GM19397 (cell line): Measurements from ENCODE around the gene HACD1.

ENCODE experiments used
- ATAC-seq: cut with Tn5 transposase; IDR thresholded peaks from one replicate; pipeline ENCODE4 v1.9.1; 2021; ENCODE audit warnings: mild to moderate bottlenecking, moderate library complexity; ENCODE audit not compliant: unreplicated experiment

The HACD1 gene

GRCh38 chr10:17617031-17617911, at the start of gene HACD1:
HACD1 (minus strand) TSS chr10:17617374; CDS start chr10:17617339, 35 bp downstream.
- ATAC-seq, result peak; percentile 66

GRCh38 chr10:17665747-17666146, 48.6 kb upstream of the HACD1 start:
- no peak for ATAC-seq

GRCh38 chr10:17663450-17663849, 46.3 kb upstream of the HACD1 start:
- no peak for ATAC-seq

GRCh38 chr10:17662193-17663138, 45.3 kb upstream of the HACD1 start:
- no peak for ATAC-seq

- no peak for ATAC-seq
These were observed 44.3 kb upstream of the HACD1 start for GRCh38 chr10:17661510-17661909.

GRCh38 chr10:17660921-17661320, 43.7 kb upstream of the HACD1 start:
- no peak for ATAC-seq

- ATAC-seq, result no peak
These were observed 42.2 kb upstream of the HACD1 start for GRCh38 chr10:17659365-17659764.

GRCh38 chr10:17657103-17657500, 39.9 kb upstream of the HACD1 start:
- ATAC-seq, result no peak

- peak; percentile 84 for ATAC-seq
These were observed 38.5 kb upstream of the HACD1 start for GRCh38 chr10:17655567-17656146.

GRCh38 chr10:17655009-17655408, 37.8 kb upstream of the HACD1 start:
- no peak for ATAC-seq

- no peak for ATAC-seq
These were observed 35.4 kb upstream of the HACD1 start for GRCh38 chr10:17652585-17652984.

GRCh38 chr10:17651896-17652295, 34.7 kb upstream of the HACD1 start:
- ATAC-seq, result no peak

GRCh38 chr10:17650416-17650815, 33.2 kb upstream of the HACD1 start:
- no peak for ATAC-seq

GRCh38 chr10:17649836-17650235, 32.7 kb upstream of the HACD1 start:
- ATAC-seq, result no peak

GRCh38 chr10:17649052-17649451, 31.9 kb upstream of the HACD1 start:
- ATAC-seq, result no peak

GRCh38 chr10:17648243-17649035, 31.3 kb upstream of the HACD1 start:
- ATAC-seq, result no peak

- ATAC-seq, result no peak
These were observed 30.2 kb upstream of the HACD1 start for GRCh38 chr10:17647326-17647725.

- ATAC-seq, result no peak
These were observed 28.6 kb upstream of the HACD1 start for GRCh38 chr10:17645621-17646345.

- peak; percentile 24 for ATAC-seq
These were observed 27.3 kb upstream of the HACD1 start for GRCh38 chr10:17644485-17644943.
